ENCODE measurements around the gene ARHGAP19.

ARHGAP19 gene

DNA sequence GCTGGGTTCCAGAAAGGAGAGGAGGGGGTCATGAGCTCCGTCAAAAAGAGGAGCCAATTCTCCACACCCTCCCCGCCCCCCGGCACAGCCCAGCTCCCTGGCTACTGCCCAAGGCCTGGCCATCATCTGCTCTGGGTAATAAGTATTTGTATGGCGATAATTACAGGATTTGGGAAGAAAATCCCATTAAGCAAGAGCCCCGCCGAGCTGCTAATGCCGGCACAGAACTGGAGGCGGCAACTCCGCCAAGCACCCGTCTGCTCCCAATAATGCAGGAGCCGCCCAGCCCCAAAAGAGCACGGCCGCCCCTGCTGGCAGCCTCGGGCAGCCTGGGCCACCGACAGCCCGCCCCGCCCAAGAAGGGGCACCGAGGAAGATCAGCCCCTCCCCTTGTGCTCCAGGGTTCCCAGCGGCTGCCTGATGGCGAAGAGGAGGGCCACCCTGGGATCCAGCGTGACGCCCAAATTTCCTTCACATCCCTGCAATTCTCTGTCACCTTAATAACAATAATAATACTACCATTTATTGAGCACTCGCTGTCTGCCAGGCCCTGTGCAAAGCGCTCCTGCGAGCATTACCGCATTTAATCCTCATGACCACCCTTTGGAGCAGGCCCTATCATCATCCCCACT, 112.6 kb downstream of the ARHGAP19 start:
- Histone ChIP-seq H3K27me3 (ENCODE audit: insufficient read depth, insufficient read length) (peaks cover 33% of the 10 kb centered on the region), H3K4me1 (ENCODE audit: insufficient read depth, insufficient read length) (no peaks in the 10 kb centered on the region), H3K4me3 (ENCODE audit: insufficient read length, low read depth) (no peak overlapping the region), H3K9ac (ENCODE audit: insufficient read length, low read depth) (peak overlapping the region; percentile 51), H3K36me3 (ENCODE audit: insufficient read depth, insufficient read length, low read length) (no peaks in the 10 kb centered on the region), H3K9me3 (ENCODE audit: insufficient read depth, low read length) (no peaks in the 10 kb centered on the region)
- DNase-seq (ENCODE audit: low read depth, low spot score) = peak; percentile 32
- TF ChIP-seq YY1 (IDR thresholded peaks at IDR 0.05; ENCODE audit: insufficient read depth, insufficient read length) (no peak), ZNF274 (IDR thresholded peaks at IDR 0.05; ENCODE audit: low read depth, low read length) (no peak), SUZ12 (IDR thresholded peaks at IDR 0.05; ENCODE audit: extremely low read depth, insufficient read depth, insufficient read length) (no peak)

DNA sequence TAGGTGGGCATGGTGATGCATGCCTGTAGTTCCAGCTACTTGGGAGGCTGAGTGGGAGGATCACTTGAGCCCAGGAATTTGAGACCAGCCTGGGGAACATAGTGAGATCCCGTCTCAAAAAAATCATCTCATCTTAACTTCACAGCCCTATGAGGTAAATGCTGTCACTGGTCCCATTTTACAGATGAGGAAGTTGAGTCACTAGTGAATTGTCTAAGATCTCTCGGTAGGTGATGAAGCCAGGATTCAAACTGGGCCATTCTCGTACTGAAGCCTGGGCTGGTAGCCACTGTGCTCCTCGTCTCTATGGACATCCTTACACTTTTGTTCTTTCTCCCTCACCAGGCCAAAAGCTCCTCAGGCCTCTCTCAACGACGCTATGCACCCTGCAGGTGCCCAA, 113.1 kb downstream of the ARHGAP19 start:
- Histone ChIP-seq H3K27me3 (ENCODE audit: insufficient read depth, insufficient read length) (peaks cover 28% of the 10 kb centered on the region), H3K36me3 (ENCODE audit: insufficient read depth, insufficient read length, low read length) (no peaks in the 10 kb centered on the region), H3K9ac (ENCODE audit: insufficient read length, low read depth) (peak overlapping the region; percentile 51), H3K9me3 (ENCODE audit: insufficient read depth, low read length) (no peaks in the 10 kb centered on the region), H3K4me3 (ENCODE audit: insufficient read length, low read depth) (no peak overlapping the region), H3K4me1 (ENCODE audit: insufficient read depth, insufficient read length) (no peaks in the 10 kb centered on the region)
- TF ChIP-seq SUZ12 (IDR thresholded peaks at IDR 0.05; ENCODE audit: extremely low read depth, insufficient read depth, insufficient read length) (no peak), ZNF274 (IDR thresholded peaks at IDR 0.05; ENCODE audit: low read depth, low read length) (no peak), YY1 (IDR thresholded peaks at IDR 0.05; ENCODE audit: insufficient read depth, insufficient read length) (no peak)
- no peak for DNase-seq (ENCODE audit: low read depth, low spot score)

DNA sequence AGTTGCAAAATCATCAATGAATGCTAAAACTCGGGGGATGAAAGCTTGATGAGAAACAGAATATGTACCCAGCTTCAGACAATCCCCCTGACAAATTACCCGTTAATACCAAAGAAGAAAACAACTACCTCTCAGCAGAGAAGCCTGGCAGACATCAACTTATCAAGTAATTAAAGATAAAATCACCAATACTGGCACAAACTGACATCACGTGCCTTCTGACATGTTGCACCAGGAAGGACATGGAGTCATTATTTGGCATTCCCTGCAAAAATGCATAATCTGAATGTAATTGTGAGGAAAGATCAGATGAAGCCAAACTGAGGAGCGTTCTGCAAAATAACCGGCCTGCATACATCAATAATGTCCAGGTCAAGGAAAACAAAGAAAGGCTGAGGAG, 114.4 kb downstream of the ARHGAP19 start:
- Histone ChIP-seq H3K36me3 (ENCODE audit: insufficient read depth, insufficient read length, low read length) (no peaks in the 10 kb centered on the region), H3K9ac (ENCODE audit: insufficient read length, low read depth) (no peak overlapping the region), H3K4me1 (ENCODE audit: insufficient read depth, insufficient read length) (no peaks in the 10 kb centered on the region), H3K4me3 (ENCODE audit: insufficient read length, low read depth) (no peak overlapping the region), H3K9me3 (ENCODE audit: insufficient read depth, low read length) (no peaks in the 10 kb centered on the region), H3K27me3 (ENCODE audit: insufficient read depth, insufficient read length) (peaks cover 15% of the 10 kb centered on the region)
- TF ChIP-seq YY1 (IDR thresholded peaks at IDR 0.05; ENCODE audit: insufficient read depth, insufficient read length) = no peak
- no peak for TF ChIP-seq SUZ12 (IDR thresholded peaks at IDR 0.05; ENCODE audit: extremely low read depth, insufficient read depth, insufficient read length)
- TF ChIP-seq ZNF274 (IDR thresholded peaks at IDR 0.05; ENCODE audit: low read depth, low read length) = no peak
- no peak for DNase-seq (ENCODE audit: low read depth, low spot score)

DNA sequence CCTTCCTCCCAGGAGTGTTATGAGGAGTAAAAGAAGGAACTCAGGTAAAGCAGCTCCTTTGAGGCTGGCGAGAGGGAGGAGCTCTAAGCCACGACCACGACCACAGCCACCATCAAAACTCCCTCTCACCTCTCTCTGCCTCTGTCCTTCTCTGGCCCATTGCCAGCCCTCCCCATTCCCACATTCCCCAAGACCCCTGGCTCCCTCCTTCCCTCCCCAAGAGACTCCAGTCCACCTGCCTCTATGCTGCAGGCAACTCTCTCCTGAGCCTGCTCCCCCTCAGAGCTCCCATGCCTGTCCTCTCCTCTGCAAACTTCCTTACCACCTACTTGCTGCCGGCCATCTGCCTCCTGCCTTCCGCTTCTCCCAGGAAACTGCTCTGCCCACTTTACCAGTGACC, 116.2 kb downstream of the ARHGAP19 start:
- Histone ChIP-seq H3K27me3 (ENCODE audit: insufficient read depth, insufficient read length) (peaks cover 7% of the 10 kb centered on the region), H3K4me3 (ENCODE audit: insufficient read length, low read depth) (no peak overlapping the region), H3K4me1 (ENCODE audit: insufficient read depth, insufficient read length) (no peaks in the 10 kb centered on the region), H3K36me3 (ENCODE audit: insufficient read depth, insufficient read length, low read length) (no peaks in the 10 kb centered on the region), H3K9ac (ENCODE audit: insufficient read length, low read depth) (no peak overlapping the region), H3K9me3 (ENCODE audit: insufficient read depth, low read length) (no peaks in the 10 kb centered on the region)
- no peak for DNase-seq (ENCODE audit: low read depth, low spot score)
- no peak for TF ChIP-seq ZNF274 (IDR thresholded peaks at IDR 0.05; ENCODE audit: low read depth, low read length)
- TF ChIP-seq SUZ12 (IDR thresholded peaks at IDR 0.05; ENCODE audit: extremely low read depth, insufficient read depth, insufficient read length) = no peak
- no peak for TF ChIP-seq YY1 (IDR thresholded peaks at IDR 0.05; ENCODE audit: insufficient read depth, insufficient read length)

DNA sequence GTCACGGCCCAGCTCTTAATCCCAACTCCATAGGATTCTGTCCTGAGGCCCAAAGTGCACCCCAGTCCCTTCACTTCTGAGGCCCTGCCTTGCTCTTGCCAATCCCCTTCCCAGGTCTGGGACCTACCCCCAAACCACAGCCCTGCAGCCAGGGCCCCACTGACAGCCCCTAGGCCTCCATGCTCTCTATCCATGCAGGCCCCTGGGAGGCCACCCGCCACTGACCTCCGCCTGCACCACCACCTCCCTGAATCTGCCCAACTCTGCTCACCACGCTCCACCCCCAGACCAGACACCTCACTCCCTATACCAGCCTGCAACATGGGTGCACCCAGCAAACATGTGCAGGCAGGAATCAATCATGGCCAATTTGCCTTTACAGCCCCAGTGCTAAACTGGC, 116.9 kb downstream of the ARHGAP19 start:
- Histone ChIP-seq H3K36me3 (ENCODE audit: insufficient read depth, insufficient read length, low read length) (no peaks in the 10 kb centered on the region), H3K9ac (ENCODE audit: insufficient read length, low read depth) (no peak overlapping the region), H3K4me1 (ENCODE audit: insufficient read depth, insufficient read length) (no peaks in the 10 kb centered on the region), H3K4me3 (ENCODE audit: insufficient read length, low read depth) (no peak overlapping the region), H3K27me3 (ENCODE audit: insufficient read depth, insufficient read length) (peaks cover 7% of the 10 kb centered on the region), H3K9me3 (ENCODE audit: insufficient read depth, low read length) (no peaks in the 10 kb centered on the region)
- no peak for TF ChIP-seq SUZ12 (IDR thresholded peaks at IDR 0.05; ENCODE audit: extremely low read depth, insufficient read depth, insufficient read length)
- no peak for TF ChIP-seq ZNF274 (IDR thresholded peaks at IDR 0.05; ENCODE audit: low read depth, low read length)
- no peak for TF ChIP-seq YY1 (IDR thresholded peaks at IDR 0.05; ENCODE audit: insufficient read depth, insufficient read length)
- no peak for DNase-seq (ENCODE audit: low read depth, low spot score)

DNA sequence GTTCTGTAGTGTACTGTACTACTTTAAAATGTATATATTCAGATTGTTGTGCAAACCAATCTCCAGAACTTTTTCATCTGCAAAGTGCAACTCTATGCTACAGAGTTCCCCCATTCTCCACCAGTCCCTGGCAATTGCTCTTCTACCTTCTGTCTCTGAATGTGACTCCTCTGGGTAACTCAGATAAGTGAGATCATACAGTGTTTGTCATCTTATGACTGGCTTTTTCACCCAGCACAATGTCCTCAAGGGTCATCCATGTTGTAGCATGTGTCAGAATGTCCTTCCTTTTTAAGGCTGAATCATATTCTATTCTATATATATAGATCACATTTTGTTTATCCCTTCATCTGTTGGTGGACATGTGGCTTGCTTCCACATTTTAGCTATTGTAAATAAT, 117.5 kb downstream of the ARHGAP19 start:
- no peak for DNase-seq (ENCODE audit: low read depth, low spot score)
- TF ChIP-seq ZNF274 (IDR thresholded peaks at IDR 0.05; ENCODE audit: low read depth, low read length) (no peak), YY1 (IDR thresholded peaks at IDR 0.05; ENCODE audit: insufficient read depth, insufficient read length) (no peak), SUZ12 (IDR thresholded peaks at IDR 0.05; ENCODE audit: extremely low read depth, insufficient read depth, insufficient read length) (no peak)
- H3K9me3 ChIP-seq (ENCODE audit: insufficient read depth, low read length) = no peaks in the 10 kb centered on the region
- no peak overlapping the region for H3K9ac ChIP-seq (ENCODE audit: insufficient read length, low read depth)
- no peak overlapping the region for H3K4me3 ChIP-seq (ENCODE audit: insufficient read length, low read depth)
- H3K4me1 ChIP-seq (ENCODE audit: insufficient read depth, insufficient read length) = no peaks in the 10 kb centered on the region
- H3K27me3 ChIP-seq (ENCODE audit: insufficient read depth, insufficient read length) = peaks cover 4% of the 10 kb centered on the region
- H3K36me3 ChIP-seq (ENCODE audit: insufficient read depth, insufficient read length, low read length) = no peaks in the 10 kb centered on the region

DNA sequence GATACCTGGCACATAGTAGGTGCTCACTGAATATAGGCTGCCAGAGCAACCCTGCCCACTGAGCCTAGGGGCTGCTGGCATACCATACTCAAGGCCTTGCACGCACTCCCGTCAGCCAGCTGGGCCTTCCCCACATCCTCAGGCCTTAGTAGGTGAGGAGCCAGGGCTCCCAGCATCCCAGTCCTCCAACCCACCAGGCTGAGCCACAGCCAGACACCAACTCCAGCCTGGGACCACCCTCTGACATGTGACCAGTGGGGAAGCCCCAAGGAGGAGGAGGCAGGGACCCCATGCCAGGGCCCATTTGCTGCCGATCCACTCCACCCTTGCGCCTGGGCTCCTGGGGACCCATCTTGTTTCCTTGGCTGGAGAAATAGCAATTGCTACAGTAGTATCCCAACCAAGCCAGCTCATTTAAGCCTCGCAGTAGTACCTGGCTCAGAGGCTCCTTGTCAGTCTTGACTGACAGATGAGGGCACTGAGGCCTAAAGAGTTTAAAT, 118.1 kb downstream of the ARHGAP19 start:
- Histone ChIP-seq H3K9me3 (ENCODE audit: insufficient read depth, low read length) (no peaks in the 10 kb centered on the region), H3K9ac (ENCODE audit: insufficient read length, low read depth) (no peak overlapping the region), H3K36me3 (ENCODE audit: insufficient read depth, insufficient read length, low read length) (no peaks in the 10 kb centered on the region), H3K27me3 (ENCODE audit: insufficient read depth, insufficient read length) (peaks cover 4% of the 10 kb centered on the region), H3K4me1 (ENCODE audit: insufficient read depth, insufficient read length) (no peaks in the 10 kb centered on the region), H3K4me3 (ENCODE audit: insufficient read length, low read depth) (no peak overlapping the region)
- TF ChIP-seq SUZ12 (IDR thresholded peaks at IDR 0.05; ENCODE audit: extremely low read depth, insufficient read depth, insufficient read length) = no peak
- TF ChIP-seq ZNF274 (IDR thresholded peaks at IDR 0.05; ENCODE audit: low read depth, low read length) = no peak
- TF ChIP-seq YY1 (IDR thresholded peaks at IDR 0.05; ENCODE audit: insufficient read depth, insufficient read length) = no peak
- DNase-seq (ENCODE audit: low read depth, low spot score) = no peak

Data from NT2/D1 (cell line).